GM21576 (cell line): Measurements from ENCODE around the gene NOL4L.
"Not testable (repeated sequence)": the region's sequence is repeated elsewhere in the genome, so short reads cannot be mapped to it uniquely, and the experiment has no call there.

Experiments used
- ATAC-seq: cut with Tn5 transposase; IDR thresholded peaks from one replicate; pipeline ENCODE4 v1.9.1; 2021; ENCODE audit warnings: mild to moderate bottlenecking, moderate library complexity; ENCODE audit not compliant: unreplicated experiment

NOL4L gene

DNA sequence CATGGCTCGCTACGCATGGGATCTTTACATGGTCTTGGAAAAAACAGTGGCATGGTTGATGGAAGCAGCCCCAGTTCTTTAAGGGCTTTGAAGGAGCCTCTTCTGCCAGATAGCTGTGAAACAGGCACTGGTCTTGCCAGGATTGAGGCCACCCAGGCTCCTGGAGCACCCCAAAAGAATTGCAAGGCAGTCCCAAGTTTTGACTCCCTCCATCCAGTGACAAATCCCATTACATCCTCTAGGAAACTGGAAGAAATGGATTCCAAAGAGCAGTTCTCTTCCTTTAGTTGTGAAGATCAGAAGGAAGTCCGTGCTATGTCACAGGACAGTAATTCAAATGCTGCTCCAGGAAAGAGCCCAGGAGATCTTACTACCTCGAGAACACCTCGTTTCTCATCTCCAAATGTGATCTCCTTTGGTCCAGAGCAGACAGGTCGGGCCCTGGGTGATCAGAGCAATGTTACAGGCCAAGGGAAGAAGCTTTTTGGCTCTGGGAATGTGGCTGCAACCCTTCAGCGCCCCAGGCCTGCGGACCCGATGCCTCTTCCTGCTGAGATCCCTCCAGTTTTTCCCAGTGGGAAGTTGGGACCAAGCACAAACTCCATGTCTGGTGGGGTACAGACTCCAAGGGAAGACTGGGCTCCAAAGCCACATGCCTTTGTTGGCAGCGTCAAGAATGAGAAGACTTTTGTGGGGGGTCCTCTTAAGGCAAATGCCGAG, 148.8 kb downstream of the NOL4L start:
- no peak for ATAC-seq

DNA sequence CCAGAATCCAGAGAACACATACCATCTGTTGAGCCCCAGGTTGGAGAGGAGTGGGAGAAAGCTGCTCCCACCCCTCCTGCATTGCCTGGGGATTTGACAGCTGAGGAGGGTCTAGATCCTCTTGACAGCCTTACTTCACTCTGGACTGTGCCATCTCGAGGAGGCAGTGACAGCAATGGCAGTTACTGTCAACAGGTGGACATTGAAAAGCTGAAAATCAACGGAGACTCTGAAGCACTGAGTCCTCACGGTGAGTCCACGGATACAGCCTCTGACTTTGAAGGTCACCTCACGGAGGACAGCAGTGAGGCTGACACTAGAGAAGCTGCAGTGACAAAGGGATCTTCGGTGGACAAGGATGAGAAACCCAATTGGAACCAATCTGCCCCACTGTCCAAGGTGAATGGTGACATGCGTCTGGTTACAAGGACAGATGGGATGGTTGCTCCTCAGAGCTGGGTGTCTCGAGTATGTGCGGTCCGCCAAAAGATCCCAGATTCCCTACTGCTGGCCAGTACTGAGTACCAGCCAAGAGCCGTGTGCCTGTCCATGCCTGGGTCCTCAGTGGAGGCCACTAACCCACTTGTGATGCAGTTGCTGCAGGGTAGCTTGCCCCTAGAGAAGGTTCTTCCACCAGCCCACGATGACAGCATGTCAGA, 149.6 kb downstream of the NOL4L start:
- no peak for ATAC-seq

DNA sequence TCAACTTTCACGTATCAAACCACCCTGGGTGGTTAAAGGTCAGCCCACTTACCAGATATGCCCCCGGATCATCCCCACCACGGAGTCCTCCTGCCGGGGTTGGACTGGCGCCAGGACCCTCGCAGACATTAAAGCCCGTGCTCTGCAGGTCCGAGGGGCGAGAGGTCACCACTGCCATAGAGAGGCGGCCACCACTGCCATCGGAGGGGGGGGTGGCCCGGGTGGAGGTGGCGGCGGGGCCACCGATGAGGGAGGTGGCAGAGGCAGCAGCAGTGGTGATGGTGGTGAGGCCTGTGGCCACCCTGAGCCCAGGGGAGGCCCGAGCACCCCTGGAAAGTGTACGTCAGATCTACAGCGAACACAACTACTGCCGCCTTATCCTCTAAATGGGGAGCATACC, 150.7 kb downstream of the NOL4L start:
- no peak for ATAC-seq

DNA sequence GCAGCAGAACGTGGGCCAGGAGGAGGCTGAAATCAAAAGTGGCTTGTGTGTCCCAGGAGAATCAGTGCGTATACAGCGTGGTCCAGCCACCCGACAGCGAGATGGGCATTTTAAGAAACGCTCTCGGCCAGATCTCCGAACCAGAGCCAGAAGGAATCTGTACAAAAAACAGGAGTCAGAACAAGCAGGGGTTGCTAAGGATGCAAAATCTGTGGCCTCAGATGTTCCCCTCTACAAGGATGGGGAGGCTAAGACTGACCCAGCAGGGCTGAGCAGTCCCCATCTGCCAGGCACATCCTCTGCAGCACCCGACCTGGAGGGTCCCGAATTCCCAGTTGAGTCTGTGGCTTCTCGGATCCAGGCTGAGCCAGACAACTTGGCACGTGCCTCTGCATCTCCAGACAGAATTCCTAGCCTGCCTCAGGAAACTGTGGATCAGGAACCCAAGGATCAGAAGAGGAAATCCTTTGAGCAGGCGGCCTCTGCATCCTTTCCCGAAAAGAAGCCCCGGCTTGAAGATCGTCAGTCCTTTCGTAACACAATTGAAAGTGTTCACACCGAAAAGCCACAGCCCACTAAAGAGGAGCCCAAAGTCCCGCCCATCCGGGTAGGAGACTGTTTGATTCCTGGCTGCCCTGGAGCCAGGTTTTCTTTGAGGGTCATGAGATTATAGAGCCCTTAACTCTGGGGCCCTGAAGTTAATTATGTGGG, 151.7 kb downstream of the NOL4L start:
- ATAC-seq: no peak

DNA sequence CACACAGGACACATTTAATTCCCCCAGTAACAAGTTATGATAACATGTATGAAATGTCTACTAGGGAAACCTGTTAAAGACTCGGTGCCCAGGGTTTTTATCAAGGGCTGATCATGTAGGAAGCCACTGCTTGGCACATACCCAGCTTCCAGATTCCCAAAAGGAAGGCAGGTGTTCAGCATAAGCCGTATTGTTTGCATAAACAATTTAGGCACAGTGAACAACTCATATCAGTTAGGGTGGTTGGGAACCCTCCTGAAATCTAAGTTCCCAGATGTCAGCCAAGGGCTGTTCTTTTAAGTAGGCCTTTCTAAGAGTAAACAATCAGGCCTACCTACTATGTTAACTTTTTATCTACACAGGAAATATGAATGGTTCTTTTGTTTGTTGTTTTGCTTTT, 152.9 kb downstream of the NOL4L start:
- no peak for ATAC-seq

DNA sequence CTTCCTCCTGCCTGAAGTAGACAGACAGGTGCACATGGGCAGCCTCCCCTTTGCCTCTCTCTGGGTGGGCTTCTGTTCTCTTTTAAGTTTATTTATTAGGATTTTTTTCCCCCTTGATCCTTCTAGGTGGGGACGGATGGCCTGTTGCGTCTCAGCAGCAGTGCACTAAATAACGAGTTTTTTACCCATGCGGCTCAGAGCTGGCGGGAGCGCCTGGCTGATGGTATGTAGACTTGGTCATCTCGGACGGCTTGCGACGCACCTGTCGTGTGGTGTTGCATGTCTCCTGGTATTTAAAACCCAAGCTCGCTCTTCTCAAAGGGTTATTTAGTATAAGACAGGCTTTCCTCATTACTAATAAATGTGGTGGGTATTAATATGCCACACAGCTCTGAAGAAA, 153.7 kb downstream of the NOL4L start:
- no peak for ATAC-seq

DNA sequence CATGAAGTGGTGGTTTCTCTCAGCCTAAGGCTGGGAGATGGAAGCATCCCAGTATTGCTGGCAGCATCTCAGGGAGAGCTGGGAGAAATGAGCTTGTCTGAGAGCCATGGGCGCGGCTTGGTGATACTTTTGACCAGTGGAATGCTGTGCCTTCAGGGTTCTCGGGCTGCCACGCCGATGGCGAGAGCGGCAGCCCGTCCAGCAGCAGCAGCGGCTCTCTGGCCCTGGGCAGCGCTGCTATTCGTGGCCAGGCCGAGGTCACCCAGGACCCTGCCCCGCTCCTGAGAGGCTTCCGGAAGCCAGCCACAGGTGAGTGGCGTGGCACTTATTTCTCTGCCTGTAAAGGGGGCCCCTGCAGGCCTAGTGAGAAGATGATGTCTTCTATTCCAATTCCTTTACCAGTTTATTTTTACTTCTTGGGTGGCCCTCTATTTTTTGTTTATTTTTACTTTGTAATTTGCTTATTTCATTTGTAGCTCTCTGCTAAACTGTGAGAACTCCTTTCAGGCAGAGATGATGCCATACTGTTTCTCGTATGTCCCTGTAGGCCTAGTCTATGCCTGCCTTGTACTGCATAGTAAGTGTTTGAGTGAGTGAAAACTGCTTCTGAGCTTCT, 155.3 kb downstream of the NOL4L start:
- no peak for ATAC-seq

DNA sequence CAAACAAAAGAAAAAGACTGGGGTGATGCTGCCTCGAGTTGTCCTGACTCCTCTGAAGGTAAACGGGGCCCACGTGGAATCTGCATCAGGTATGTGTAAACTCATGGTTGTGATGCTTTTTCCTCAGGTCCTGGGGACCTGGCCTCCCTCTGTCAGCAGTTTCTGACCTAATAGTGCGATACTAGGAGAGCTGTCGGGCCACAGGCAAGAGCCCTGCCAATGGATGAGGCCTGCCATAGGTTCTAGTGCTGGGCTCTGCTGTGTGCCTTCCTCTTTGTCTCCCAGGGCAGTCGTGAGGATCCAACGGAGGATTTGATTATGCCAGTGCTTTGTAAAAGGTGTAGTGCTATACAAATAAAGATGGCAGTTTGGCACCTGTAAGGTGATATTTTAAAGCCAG, 155.8 kb downstream of the NOL4L start:
- no peak for ATAC-seq

DNA sequence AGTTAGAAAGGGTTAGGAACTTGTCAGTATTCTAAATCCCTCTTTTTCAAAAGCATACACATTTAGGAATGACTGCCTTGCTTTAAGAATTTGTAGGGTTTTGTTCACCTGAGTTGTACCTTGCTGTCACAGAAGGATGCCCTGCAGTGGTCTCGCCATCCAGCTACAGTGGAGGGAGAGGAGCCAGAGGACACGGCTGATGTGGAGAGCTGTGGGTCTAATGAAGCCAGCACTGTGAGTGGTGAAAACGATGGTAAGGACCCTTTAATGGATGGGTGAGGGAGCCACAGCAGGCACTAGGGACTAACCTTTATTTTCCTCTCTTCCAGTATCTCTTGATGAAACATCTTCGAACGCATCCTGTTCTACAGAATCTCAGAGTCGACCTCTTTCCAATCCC, 157.1 kb downstream of the NOL4L start:
- ATAC-seq: no peak

DNA sequence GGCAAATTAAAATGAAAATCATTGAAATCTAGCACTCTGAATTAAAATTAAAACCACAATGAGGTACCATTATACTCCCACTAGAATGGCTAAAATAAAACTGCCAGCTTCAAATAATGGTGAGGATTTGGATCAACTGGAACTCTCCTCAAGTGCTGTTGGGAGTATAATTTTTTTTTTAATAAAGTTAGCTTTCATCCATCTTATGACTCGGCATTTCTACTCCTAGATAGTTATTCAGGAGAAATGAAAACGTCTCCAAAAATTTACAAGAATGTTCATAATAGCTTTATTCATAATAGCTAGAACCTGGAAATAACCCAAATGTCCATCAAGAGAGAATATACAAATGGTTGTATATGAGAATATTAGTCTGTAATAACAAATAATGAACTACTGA, 163.8 kb downstream of the NOL4L start:
- no peak for ATAC-seq

DNA sequence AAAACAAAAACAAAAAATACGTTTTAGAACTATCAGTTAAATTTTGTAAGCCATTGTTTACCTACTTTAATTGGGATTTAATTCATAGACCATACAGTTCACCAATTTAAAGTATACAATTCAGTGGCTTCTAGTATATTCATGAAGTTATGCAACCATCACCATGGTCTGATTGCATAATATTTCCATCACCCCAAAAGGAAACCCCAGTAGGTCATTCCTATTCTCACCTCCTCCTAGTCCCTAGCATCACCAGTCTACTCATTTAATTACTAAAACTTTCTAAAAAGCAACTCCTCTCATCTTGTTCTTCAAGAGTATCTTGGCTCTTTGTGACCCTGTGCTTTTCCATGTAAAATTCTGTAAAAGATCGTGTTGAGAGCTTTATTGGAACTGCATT, 166.8 kb downstream of the NOL4L start:
- no peak for ATAC-seq

DNA sequence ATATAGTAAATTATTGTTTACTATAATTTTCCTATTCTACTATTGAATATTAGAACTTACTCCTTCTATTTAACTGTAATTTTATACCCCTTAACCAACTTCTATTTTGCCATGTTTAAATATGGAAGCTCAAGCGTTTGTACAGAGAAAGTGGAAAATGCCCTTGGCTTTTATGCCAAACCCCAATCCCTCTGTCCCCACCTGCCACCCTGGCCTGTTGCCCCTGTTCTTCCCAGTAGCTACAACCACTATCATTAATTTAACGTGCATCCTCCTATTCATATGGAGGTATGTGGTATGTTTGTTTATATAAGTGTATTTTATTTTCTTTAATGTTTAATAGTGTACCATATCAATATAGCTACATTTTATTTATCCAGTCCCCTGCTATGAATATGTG, 168.9 kb downstream of the NOL4L start:
- no peak for ATAC-seq

DNA sequence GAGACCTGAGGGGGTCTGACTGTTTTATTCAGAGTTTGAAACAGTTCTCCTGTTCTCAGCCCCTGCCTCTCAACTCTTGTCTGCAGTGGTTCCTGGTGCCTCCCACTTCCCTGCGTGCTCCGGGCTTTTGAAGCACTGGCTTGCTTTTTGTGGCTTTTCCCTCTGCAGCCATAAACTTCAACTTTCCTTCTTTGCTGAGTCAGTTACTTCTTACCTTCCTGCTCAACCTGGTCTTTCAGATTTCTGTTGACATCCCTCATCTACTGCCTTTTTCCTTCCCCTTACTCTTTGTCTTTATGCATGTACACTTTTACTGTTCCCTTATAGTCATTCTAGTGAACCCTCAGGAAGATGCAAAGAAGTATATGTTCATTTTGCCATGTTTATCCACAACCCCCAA, 169.6 kb downstream of the NOL4L start:
- ATAC-seq: no peak

DNA sequence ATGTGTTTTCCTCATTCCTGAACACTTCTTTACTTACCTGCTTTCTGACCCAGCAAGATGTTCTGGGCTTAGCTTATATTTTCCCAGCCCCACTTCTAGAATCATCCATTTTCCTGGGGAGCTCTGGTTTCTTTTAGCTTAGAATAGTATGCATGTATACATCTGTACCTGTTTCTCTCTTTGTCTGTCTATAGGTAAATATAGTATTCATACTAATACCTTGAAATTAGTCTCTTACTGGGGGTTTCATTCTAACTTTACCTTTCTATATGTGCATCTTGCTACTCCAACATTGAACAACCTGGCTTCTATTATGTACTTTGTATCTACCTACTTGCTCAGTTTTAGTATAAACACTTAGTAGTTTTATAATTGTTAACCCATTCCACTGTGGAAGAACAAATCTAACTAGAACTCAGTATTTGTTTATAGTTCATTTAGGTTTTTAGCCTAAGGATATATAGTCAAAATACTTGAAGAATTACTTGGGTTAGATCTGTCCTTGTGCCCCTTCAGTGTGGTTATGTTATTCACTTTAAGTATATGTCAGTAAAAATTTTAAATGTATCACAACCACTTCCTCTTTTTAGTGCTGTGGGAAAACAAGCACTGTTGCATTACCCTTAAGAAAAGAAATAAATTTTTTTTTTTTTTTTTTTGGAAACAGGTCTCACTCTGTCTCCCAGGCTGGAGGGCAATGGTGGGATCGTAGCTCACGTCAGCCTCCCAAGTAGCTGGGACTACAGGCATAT, 173.0 kb downstream of the NOL4L start:
- ATAC-seq: no peak

DNA sequence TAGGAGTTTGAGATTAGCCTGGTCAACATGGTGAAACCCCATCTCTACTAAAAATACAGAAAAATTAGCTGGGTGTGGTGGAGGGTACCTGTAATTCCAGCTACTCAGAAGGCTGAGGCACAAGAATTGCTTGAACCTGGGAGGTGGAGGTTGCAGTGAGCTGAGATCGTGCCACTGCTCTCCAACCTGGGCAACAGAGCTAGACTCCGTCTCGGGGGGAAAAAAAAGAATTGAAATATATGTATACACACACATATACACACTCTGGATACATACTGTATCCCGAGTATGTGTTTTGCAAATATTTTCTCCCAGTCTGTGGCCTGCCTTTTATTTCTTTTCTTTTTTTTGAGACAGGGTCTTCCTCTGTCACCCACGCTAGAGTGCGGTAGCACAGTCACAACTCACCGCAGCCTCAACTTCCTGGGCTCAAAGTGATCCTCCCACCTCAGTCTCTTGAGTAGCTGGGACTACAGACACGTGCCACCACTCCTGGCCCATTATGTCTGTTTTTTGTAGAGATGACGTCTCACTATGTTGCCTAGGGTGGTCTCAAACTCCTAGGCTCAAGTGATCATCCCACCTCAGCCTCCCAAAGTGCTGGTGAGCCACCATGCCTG, 177.9 kb downstream of the NOL4L start:
- not testable (repeated sequence) for ATAC-seq

DNA sequence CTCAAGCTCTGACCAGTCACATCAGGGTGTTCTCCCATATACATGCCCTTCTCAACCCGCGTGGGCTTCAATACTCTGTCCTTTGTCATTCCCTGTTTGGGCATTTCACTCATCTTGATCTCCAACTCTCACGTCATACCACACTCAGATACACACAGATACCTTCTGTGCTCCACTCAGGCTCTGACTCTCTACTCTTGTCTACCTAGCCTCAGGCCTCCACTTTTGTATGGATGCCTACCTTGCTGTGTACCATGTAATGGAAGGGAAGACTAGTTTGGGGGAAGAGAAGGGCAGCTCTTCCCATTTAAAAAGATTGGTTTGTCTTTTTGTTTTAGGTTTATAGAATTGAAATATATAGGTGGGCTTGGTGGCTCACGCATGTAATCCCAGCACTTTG, 178.4 kb downstream of the NOL4L start:
- ATAC-seq: no peak

DNA sequence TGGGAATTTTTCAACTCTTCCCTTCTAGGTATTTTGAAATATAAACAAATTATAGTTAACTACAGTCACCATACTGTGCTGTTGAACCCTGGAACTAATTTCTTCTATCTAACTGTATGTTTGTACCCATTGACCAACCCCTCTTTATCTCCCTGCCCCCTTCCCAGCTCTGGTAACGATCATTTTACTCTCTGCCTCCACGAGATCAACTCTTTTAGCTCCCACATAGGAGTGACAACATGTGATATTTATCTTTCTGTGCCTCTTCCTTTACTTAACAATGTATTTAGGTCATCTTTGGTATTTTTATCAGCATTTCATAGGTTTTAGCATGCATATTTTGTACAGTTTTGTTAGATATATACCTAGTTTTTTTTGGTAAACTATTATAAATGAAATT, 181.1 kb downstream of the NOL4L start:
- ATAC-seq: no peak

DNA sequence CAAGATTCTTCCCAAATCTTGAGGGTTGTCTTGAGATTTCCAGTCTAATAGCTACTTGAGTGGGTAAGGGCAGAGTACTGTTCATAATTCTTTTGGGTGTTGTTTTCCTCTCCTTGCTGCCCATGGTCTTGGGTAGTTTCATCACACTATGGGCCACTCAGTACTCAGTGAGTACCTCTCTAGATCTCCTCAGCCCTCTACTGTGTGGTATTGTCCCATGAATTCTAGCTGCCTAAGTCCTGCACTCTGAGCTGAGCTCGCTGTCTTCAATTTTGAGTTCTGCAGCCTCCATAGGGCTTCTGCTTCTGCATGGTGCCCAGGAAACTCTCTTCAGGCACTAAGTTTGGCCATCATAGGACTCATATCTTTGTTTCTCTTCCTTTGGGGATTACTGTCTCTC, 184.7 kb downstream of the NOL4L start:
- no peak for ATAC-seq

DNA sequence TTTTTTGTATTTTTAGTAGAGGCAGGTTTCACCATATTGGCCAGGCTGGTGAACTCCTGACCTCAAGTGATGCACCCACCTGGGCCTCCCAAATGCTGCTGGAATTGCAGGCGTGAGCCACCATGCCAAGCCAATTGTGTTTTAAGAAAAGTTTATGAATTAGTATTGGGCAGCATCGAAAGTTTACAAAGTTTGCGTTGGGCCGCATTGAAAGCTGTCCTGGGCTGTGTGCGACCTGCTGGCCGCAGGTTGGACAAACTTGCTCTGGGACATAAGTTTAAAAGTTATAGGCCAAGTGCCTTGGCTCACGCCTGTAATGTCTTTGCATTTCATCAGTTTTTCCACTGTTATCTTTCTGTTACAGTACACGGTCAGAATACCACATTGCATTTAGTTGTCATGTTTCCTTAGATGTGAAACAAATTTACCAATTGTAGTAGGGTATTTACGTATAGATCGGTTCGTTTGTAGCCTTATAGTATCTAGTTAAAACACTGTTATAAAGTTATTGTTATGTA, 187.5 kb downstream of the NOL4L start:
- ATAC-seq: no peak

DNA sequence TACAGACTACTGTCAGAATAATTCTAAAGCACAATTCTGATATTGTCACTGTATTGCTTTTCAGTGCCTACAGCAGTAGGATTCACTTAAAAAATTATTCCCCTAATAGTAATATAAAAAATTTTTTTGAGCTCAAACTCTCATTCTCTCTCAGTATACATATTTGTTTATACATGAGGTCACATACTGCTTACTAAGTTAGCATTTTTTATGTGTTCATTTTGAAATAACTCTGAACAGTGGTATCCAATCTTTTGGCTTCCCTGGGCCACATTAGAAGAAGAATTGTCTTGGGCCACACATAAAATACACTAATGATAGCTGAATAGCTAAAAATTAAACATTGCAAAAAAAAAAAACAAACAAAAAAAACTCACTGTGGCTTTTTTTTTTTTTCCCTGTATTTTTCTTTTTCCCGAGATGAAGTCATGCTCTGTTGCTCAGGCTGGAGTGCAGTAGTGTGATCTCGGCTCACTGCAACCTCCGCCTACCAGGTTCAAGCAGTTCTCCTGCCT, 188.4 kb downstream of the NOL4L start:
- ATAC-seq: no peak
